GM12864 (cell line): ENCODE data around the gene HDGFL1.

ENCODE experiments used
- DNase-seq: peaks from one replicate; pipeline ENCODE4 v3.0.0-alpha.2; 2011; ENCODE audit warnings: low read depth
- H3K4me3 ChIP-seq: 2 replicates; pipeline ENCODE4 v1.5.1; 2011; ENCODE audit warnings: mild to moderate bottlenecking, low read depth, low read length, control low read depth
- TF ChIP-seq, protein P1 (sequence below): IDR thresholded peaks from 2 replicates; pipeline ENCODE4 v1.5.1; 2011; ENCODE audit warnings: low read depth, mild to moderate bottlenecking, moderate library complexity, low read length, control low read depth, inconsistent platforms; ENCODE audit errors: missing control alignments

Gene HDGFL1

DNA sequence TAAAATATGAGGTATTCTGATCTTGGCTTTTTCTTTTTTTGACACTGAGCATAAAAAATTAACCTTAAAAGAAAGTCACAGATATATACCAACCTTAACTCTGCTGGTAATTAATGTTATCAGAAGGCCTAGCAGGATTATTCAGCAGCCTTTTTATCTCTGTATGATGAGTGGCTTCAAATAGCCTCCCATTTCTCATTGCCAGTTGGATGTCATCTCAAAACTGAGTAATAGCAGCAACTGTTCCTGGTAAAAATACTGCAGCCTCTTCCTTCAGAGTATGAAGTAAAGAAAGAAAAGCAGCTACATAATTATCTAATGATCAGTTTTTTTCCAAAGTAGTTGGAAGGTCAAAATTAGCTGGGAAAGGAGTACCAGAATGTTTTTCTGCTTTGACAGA, 24.9 kb upstream of the HDGFL1 start:
- DNase-seq = no peak
- no peak overlapping the region for H3K4me3 ChIP-seq
- TF ChIP-seq, protein P1, sequence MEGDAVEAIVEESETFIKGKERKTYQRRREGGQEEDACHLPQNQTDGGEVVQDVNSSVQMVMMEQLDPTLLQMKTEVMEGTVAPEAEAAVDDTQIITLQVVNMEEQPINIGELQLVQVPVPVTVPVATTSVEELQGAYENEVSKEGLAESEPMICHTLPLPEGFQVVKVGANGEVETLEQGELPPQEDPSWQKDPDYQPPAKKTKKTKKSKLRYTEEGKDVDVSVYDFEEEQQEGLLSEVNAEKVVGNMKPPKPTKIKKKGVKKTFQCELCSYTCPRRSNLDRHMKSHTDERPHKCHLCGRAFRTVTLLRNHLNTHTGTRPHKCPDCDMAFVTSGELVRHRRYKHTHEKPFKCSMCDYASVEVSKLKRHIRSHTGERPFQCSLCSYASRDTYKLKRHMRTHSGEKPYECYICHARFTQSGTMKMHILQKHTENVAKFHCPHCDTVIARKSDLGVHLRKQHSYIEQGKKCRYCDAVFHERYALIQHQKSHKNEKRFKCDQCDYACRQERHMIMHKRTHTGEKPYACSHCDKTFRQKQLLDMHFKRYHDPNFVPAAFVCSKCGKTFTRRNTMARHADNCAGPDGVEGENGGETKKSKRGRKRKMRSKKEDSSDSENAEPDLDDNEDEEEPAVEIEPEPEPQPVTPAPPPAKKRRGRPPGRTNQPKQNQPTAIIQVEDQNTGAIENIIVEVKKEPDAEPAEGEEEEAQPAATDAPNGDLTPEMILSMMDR = no peak

DNA sequence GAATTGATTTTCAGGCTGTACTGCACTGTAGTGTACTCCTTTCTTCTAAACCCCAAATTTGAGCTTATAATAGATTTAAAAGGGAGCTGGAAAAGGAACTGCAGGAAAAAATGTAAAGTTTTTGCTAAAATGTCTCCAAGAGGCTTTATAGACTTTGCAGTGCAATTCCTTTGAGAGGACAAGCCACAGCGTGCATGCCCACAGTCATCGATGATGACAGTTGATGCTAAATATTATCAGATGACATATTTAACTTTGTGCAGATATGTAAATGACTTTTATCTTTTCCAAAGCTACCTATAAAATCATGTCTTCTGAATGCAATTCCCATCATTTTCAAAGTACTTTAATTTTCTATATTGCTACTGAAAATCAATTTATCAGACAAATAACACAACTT, 24.3 kb upstream of the HDGFL1 start:
- TF ChIP-seq, protein P1 = no peak
- DNase-seq = no peak
- H3K4me3 ChIP-seq = no peak overlapping the region

DNA sequence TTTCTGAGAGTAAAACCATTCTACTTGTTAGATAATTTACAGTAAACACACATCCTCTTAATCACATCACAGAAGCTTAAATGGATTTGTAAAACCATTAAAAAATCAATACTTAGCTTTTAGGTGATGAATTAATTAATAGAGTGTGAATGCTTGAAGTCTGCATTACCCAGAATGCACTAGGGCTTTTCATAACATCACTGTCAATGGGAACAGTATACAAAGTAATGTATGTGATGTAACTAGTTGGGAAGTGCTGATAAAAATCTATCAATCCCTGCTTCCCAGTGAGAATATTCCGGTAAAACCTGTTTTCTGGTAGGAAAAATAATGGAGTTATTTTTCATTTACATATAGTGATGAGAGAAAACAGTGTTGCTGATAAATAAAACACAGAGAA, 23.1 kb upstream of the HDGFL1 start:
- H3K4me3 ChIP-seq = no peak overlapping the region
- no peak for DNase-seq
- TF ChIP-seq, protein P1 = no peak

DNA sequence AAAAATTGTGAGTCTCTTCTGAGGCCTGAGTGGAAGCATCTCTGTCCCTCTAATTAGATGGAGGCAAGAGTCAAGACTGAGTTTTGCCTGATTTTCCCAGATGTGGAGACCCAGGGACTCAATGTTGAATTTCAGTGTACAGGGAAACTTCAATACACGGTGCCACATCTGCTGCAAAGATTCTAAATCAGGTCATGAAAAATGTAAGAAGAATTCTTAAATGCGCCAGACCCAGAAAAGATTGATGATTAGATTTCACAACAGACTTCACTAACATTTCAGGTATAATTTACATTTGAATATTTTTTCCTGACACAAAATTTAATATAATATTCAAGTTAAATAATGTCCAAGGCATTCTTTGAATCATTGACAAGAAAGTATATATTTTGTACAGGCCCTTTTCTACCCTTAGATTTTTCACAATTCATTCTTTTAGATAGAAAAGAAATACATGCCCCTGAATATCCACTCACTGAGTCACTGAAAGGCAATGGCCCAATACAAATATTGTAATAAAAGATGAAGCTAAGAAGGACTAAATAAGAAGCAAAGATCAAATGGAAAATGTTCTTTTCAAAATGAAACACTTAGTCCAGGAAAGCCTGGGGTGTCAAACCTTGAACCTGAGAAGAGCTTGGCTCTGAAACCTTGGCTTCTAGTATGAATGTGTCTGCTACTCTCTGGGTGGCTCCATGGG, 18.2 kb upstream of the HDGFL1 start:
- no peak overlapping the region for H3K4me3 ChIP-seq
- DNase-seq = no peak
- TF ChIP-seq, protein P1 = no peak

DNA sequence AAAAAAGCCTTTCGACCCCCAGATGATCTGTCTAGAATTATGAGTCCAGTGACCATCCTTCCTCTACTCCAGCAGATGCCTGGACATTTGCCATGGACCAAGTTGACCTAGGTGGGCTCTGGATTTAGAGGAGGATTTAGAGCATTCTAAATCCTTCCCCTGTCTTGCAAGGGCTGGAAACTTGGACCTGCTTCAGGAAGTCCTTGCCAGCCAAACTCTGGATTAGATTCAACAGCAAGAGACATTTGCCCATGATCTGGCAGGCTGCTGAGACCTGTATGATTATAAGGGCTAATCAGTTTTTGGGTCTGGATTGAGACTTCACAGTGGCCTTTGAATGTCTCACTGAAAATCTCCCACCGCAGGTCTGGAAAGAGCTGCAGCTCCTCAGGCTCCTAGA, 13.1 kb upstream of the HDGFL1 start:
- no peak for DNase-seq
- no peak overlapping the region for H3K4me3 ChIP-seq
- TF ChIP-seq, protein P1 = no peak

DNA sequence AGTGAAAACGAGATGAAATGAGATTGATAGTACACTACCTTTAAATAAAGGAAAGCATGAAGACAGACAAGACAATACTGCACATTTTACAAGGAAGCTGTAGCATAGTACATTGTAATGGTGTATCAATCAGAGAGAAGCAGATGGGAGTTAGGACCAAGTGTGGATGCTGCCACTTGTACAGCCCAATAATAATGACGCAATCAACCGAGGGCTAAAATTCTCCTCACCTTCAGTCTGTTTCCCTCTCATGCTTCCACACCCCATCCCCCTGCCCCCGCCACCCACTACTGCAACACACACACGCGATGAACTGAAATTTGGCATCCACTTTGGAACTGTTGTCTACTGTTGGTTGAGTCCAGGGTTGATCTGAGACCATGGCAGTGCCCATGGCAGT, 12.4 kb upstream of the HDGFL1 start:
- no peak for DNase-seq
- TF ChIP-seq, protein P1 = no peak

DNA sequence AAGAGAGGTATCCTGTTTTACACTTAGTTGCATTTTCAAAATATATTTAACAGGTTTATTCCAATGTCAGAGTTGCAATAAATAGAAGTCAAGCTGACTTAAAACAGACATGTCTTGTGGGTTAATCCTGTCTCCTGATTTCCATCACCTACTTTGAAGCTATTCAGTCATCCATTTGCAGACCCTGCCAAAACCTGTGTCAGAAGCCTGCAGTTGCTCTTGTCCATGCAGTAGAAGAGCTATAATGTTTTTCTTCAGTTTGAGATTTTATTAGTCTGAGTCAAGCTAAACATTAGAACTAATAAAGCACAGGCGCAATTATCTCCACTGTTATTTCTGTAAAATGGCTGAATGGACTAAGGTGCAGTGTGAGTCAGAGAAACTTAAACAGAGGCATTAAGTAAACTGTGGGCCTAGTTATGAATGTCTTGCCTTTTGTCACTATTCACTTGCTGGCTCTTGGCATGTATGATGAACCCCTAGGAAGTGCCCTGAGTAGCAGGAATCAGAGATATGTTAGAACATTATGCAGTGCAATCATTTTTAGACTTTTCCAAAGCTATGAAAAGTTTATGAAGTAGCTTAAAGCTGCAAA, 11.0 kb upstream of the HDGFL1 start:
- no peak for DNase-seq
- TF ChIP-seq, protein P1 = no peak
- no peak overlapping the region for H3K4me3 ChIP-seq

More for the DNA sequence above, 12.4 kb upstream of the HDGFL1 start:
- no peak overlapping the region for H3K4me3 ChIP-seq
